Nephron progenitor cell (in vitro differentiated cells): Measurements from ENCODE around the gene CGB8.
"Not testable (repeated sequence)": the region's sequence is repeated elsewhere in the genome, so short reads cannot be mapped to it uniquely, and the experiment has no call there.

ENCODE experiments used
- DNase-seq: peaks from one replicate; pipeline ENCODE4 v3.0.0; 2021
- H3K27ac Mint-ChIP-seq: 2 replicates; pipeline ENCODE4 v1.8.0; 2021; ENCODE audit warnings: mild to moderate bottlenecking, moderate library complexity, mixed read lengths
- H3K27me3 Mint-ChIP-seq: 2 replicates; pipeline ENCODE4 v1.8.0; 2021; ENCODE audit warnings: mild to moderate bottlenecking, low read depth, mixed read lengths; ENCODE audit not compliant: poor library complexity
- H3K36me3 Mint-ChIP-seq: 2 replicates; pipeline ENCODE4 v1.8.0; 2021; ENCODE audit warnings: low read depth, mixed read lengths
- H3K4me1 Mint-ChIP-seq: 2 replicates; pipeline ENCODE4 v1.8.0; 2021; ENCODE audit warnings: mixed read lengths
- H3K4me3 Mint-ChIP-seq: 2 replicates; pipeline ENCODE4 v1.8.0; 2021; ENCODE audit warnings: mild to moderate bottlenecking, moderate library complexity, mixed read lengths
- H3K9me3 Mint-ChIP-seq: 2 replicates; pipeline ENCODE4 v1.8.0; 2021; ENCODE audit warnings: mild to moderate bottlenecking, moderate library complexity, mixed read lengths
- CTCF ChIP-seq: fragments of 200-600 bp; sonication (generic); IDR thresholded peaks from 2 replicates; pipeline ENCODE4 v1.5.0; 2021; ENCODE audit warnings: antibody characterized with exemption

Gene CGB8

DNA sequence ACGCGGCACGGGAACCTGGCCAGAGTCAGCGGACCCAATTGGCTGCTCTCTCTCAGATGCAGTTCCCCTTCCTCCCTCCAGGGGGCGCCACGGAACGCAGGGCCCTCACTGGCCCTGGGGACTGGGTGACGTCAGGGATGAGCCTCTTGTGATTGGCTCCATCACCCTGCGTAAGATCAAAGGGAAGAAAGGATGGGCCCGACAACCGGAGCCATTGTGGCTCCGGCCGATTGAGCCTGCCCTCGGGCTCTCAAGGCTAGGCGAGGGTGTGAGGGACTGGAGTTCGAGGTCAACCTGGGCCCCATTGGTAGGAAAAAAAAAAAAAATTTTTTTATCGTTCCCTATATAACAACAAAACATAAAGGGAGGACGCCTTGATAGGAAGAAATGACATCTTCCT, 12.1 kb downstream of the CGB8 start, which contains the start of gene CGB1:
TSS of gene CGB1 (minus strand) at position 81 of the 400 bp plus-strand sequence. CDS start 184 bp downstream, outside the sequence.
- H3K27me3 Mint-ChIP-seq: peaks cover 15% of the 10 kb centered on the region
- DNase-seq, H3K4me1 Mint-ChIP-seq, H3K4me3 Mint-ChIP-seq, H3K9me3 Mint-ChIP-seq, H3K27ac Mint-ChIP-seq, H3K36me3 Mint-ChIP-seq: not testable (repeated sequence)
- TF ChIP-seq CTCF: peak; percentile 30

- H3K36me3 Mint-ChIP-seq, H3K4me1 Mint-ChIP-seq, H3K9me3 Mint-ChIP-seq, H3K4me3 Mint-ChIP-seq, H3K27ac Mint-ChIP-seq: not testable (repeated sequence)
- peaks cover 33% of the 10 kb centered on the region for H3K27me3 Mint-ChIP-seq
- DNase-seq: peak; percentile 34
- TF ChIP-seq CTCF: peak; percentile 45
Observed at GRCh38 chr19:49031642-49032301, 17.1 kb downstream of the CGB8 start, which contains the start of gene CGB2. TSS of gene CGB2 (plus strand) at chr19:49031890. CDS start at chr19:49032096, 206 bp downstream.

DNA sequence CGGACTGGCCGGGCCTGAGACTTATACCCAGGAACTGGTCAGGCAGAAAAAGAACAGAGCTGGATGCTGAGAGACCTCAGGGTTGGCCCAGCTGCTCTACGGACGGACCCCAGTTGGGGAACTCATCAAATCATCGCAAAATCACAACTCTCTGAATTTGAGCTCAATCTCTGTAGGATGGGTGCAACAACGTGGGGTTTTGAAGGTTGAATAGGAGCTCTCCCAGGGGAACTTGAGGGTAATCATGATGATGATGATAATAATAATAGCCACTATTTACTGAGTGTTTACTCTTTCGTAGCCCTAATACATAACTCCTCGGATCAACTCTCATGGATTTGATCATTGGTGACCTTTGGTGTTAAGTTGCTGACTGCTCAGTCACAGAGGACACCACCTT, 18.6 kb downstream of the CGB8 start:
- H3K27me3 Mint-ChIP-seq: peaks cover 33% of the 10 kb centered on the region

GRCh38 chr19:49029749-49030148, 19.2 kb downstream of the CGB8 start:
- not testable (repeated sequence) for H3K9me3 Mint-ChIP-seq, H3K4me1 Mint-ChIP-seq, H3K27ac Mint-ChIP-seq, DNase-seq, H3K4me3 Mint-ChIP-seq, H3K36me3 Mint-ChIP-seq
- peaks cover 33% of the 10 kb centered on the region for H3K27me3 Mint-ChIP-seq

More for the DNA sequence above, 18.6 kb downstream of the CGB8 start:
- not testable (repeated sequence) for H3K36me3 Mint-ChIP-seq, H3K9me3 Mint-ChIP-seq, H3K4me3 Mint-ChIP-seq, H3K4me1 Mint-ChIP-seq, H3K27ac Mint-ChIP-seq, DNase-seq

DNA sequence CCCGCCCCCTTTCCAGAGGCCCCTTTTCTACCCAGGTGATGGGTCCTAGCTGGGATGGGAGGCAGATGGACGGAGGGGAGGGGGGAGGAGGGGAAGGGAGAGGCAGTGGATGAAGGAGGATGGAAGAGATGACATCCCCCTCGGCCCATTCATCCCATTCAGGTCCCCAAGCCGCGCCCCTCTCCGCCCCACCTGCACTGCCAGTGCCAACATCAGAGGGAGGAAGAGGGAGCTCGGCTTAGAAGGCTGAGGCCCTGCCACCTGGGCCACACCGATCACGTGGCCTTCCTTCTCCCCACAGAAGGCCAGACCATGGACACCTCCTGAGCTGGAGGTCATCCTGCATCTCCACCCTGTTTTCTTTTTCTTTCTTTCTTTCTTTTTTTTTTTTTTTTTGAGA, 20.2 kb downstream of the CGB8 start:
- H3K27me3 Mint-ChIP-seq: peaks cover 29% of the 10 kb centered on the region
- H3K9me3 Mint-ChIP-seq, H3K36me3 Mint-ChIP-seq, H3K27ac Mint-ChIP-seq, DNase-seq, H3K4me1 Mint-ChIP-seq, H3K4me3 Mint-ChIP-seq: not testable (repeated sequence)

DNA sequence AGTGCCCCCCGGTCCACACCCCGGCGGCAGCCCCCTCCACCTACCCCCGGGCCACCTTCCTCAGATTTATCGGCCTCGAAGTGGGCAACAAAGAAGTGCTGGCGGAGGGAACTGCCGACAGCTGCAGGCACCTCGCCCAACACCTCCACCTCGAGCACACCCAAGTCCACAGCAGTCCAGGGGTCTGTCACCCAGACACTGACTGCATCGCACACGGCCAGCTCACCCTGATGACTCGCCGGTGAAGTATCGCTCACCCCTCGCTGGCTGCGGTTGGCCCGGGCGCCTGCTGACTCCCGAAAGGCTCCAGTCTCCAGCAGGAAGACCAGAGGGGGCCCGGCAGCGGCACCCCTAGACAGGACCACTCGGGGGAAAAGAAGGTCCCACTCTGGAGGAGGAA, 23.3 kb downstream of the CGB8 start:
- H3K27me3 Mint-ChIP-seq: peaks cover 19% of the 10 kb centered on the region
- H3K27ac Mint-ChIP-seq, DNase-seq, H3K9me3 Mint-ChIP-seq, H3K4me3 Mint-ChIP-seq, H3K36me3 Mint-ChIP-seq: not testable (repeated sequence)
- peaks cover 12% of the 10 kb centered on the region for H3K4me1 Mint-ChIP-seq

DNA sequence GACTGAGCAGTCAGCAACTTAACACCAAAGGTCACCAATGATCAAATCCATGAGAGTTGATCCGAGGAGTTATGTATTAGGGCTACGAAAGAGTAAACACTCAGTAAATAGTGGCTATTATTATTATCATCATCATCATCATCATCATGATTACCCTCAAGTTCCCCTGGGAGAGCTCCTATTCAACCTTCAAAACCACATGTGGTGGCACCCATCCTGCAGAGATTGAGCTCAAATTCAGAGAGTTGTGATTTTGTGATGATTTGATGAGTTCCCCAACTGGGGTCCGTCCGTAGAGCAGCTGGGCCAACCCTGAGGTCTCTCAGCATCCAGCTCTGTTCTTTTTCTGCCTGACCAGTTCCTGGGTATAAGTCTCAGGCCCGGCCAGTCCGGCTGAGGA, 23.8 kb downstream of the CGB8 start:
- Mint-ChIP-seq H3K4me1 (peaks cover 17% of the 10 kb centered on the region), H3K27me3 (peaks cover 21% of the 10 kb centered on the region)
- H3K36me3 Mint-ChIP-seq, H3K27ac Mint-ChIP-seq, H3K9me3 Mint-ChIP-seq, DNase-seq, H3K4me3 Mint-ChIP-seq: not testable (repeated sequence)

DNA sequence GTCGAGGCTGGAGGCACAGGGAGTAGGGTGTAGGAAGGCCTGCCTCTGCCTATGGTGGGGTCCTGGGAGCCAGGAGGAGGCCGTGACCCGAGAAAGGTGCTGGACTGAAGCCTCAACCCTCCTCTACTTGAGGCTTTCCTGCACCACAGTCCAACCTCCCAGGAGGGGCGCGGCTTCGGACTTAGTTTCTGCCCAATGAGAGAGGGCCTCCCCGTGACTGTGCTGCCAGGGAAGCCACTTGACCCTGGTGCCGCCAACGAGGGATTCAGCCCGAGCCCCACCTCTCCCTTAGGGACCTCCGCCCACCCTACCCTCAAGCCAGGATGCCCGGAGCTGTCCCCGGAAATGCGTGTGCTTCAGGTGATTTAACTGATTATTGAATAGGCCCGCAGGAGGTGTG, 24.7 kb downstream of the CGB8 start, which contains the start of gene CGB3:
TSS of gene CGB3 (minus strand) at position 101 of the 400 bp plus-strand sequence. CDS start 362 bp downstream, outside the sequence.
- H3K4me3 Mint-ChIP-seq: not testable (repeated sequence)

GRCh38 chr19:49022116-49022515, 26.8 kb downstream of the CGB8 start:
- no peak for TF ChIP-seq CTCF
- Mint-ChIP-seq H3K4me1 (peaks cover 28% of the 10 kb centered on the region), H3K9me3 (no peaks in the 10 kb centered on the region), H3K27me3 (peaks cover 38% of the 10 kb centered on the region), H3K4me3 (no peak overlapping the region), H3K27ac (no peak overlapping the region), H3K36me3 (no peaks in the 10 kb centered on the region)
- DNase-seq: no peak

More for the DNA sequence above, 24.7 kb downstream of the CGB8 start, which contains the start of gene CGB3:
- DNase-seq, H3K27ac Mint-ChIP-seq, H3K36me3 Mint-ChIP-seq, H3K9me3 Mint-ChIP-seq: not testable (repeated sequence)
- Mint-ChIP-seq H3K4me1 (peaks cover 23% of the 10 kb centered on the region), H3K27me3 (peaks cover 21% of the 10 kb centered on the region)
